ENCODE results near the gene ICA1.

ICA1 gene

GRCh38 chr7:8155836-8156235, 106.1 kb downstream of the ICA1 start:
- in situ Hi-C loops (cut with HindIII; ENCODE audit: low pct_unique_long_range_greater_than_20kb, low sequenced_read_pairs), result no loop called here
- no peak for DNase-seq (ENCODE audit: low read depth in 1 of 2, low spot score in 1 of 2)
- no peak for TF ChIP-seq JUND (IDR thresholded peaks at IDR 0.05; ENCODE audit: low read depth)

- TF ChIP-seq JUND (IDR thresholded peaks at IDR 0.05; ENCODE audit: low read depth), result no peak
- peak; percentile 4 to 56 for DNase-seq (ENCODE audit: low read depth in 1 of 2, low spot score in 1 of 2)
- in situ Hi-C loops (cut with HindIII; ENCODE audit: low pct_unique_long_range_greater_than_20kb, low sequenced_read_pairs), result no loop called here
Observed at GRCh38 chr7:8154272-8154671, 107.7 kb downstream of the ICA1 start.

- DNase-seq (ENCODE audit: low read depth in 1 of 2, low spot score in 1 of 2), result no peak
- TF ChIP-seq JUND (IDR thresholded peaks at IDR 0.05; ENCODE audit: low read depth), result no peak
- in situ Hi-C loops (cut with HindIII; ENCODE audit: low pct_unique_long_range_greater_than_20kb, low sequenced_read_pairs), result no loop called here
Observed at GRCh38 chr7:8152489-8153192, 109.3 kb downstream of the ICA1 start.

- TF ChIP-seq JUND (IDR thresholded peaks at IDR 0.05; ENCODE audit: low read depth), result no peak
- in situ Hi-C loops (cut with HindIII; ENCODE audit: low pct_unique_long_range_greater_than_20kb, low sequenced_read_pairs), result no loop called here
Observed at GRCh38 chr7:8151161-8151725, 110.7 kb downstream of the ICA1 start.

GRCh38 chr7:8149222-8149621, 112.7 kb downstream of the ICA1 start:
- in situ Hi-C loops (cut with HindIII; ENCODE audit: low pct_unique_long_range_greater_than_20kb, low sequenced_read_pairs), result no loop called here

More at GRCh38 chr7:8151161-8151725, 110.7 kb downstream of the ICA1 start:
- DNase-seq (ENCODE audit: low read depth in 1 of 2, low spot score in 1 of 2), result no peak

GRCh38 chr7:8147760-8148463, 114.1 kb downstream of the ICA1 start:
- no peak for DNase-seq (ENCODE audit: low read depth in 1 of 2, low spot score in 1 of 2)
- no peak for TF ChIP-seq JUND (IDR thresholded peaks at IDR 0.05; ENCODE audit: low read depth)
- in situ Hi-C loops (cut with HindIII; ENCODE audit: low pct_unique_long_range_greater_than_20kb, low sequenced_read_pairs), result no loop called here

More at GRCh38 chr7:8149222-8149621, 112.7 kb downstream of the ICA1 start:
- TF ChIP-seq JUND (IDR thresholded peaks at IDR 0.05; ENCODE audit: low read depth), result no peak
- no peak for DNase-seq (ENCODE audit: low read depth in 1 of 2, low spot score in 1 of 2)

GRCh38 chr7:8146788-8147413, 115.1 kb downstream of the ICA1 start:
- DNase-seq (ENCODE audit: low read depth in 1 of 2, low spot score in 1 of 2), result no peak

GRCh38 chr7:8146106-8146787, 115.7 kb downstream of the ICA1 start:
- DNase-seq (ENCODE audit: low read depth in 1 of 2, low spot score in 1 of 2), result no peak
- no peak for TF ChIP-seq JUND (IDR thresholded peaks at IDR 0.05; ENCODE audit: low read depth)
- in situ Hi-C loops (cut with HindIII; ENCODE audit: low pct_unique_long_range_greater_than_20kb, low sequenced_read_pairs), result no loop called here

More at GRCh38 chr7:8146788-8147413, 115.1 kb downstream of the ICA1 start:
- in situ Hi-C loops (cut with HindIII; ENCODE audit: low pct_unique_long_range_greater_than_20kb, low sequenced_read_pairs), result no loop called here
- TF ChIP-seq JUND (IDR thresholded peaks at IDR 0.05; ENCODE audit: low read depth), result no peak

- TF ChIP-seq JUND (IDR thresholded peaks at IDR 0.05; ENCODE audit: low read depth), result no peak
- no peak for DNase-seq (ENCODE audit: low read depth in 1 of 2, low spot score in 1 of 2)
- in situ Hi-C loops (cut with HindIII; ENCODE audit: low pct_unique_long_range_greater_than_20kb, low sequenced_read_pairs), result no loop called here
Observed at GRCh38 chr7:8144856-8145255, 117.1 kb downstream of the ICA1 start.

- TF ChIP-seq JUND (IDR thresholded peaks at IDR 0.05; ENCODE audit: low read depth), result no peak
- no peak for DNase-seq (ENCODE audit: low read depth in 1 of 2, low spot score in 1 of 2)
- in situ Hi-C loops (cut with HindIII; ENCODE audit: low pct_unique_long_range_greater_than_20kb, low sequenced_read_pairs), result no loop called here
Observed at GRCh38 chr7:8143151-8143874, 118.7 kb downstream of the ICA1 start.

GRCh38 chr7:8142477-8142876, 119.5 kb downstream of the ICA1 start:
- TF ChIP-seq JUND (IDR thresholded peaks at IDR 0.05; ENCODE audit: low read depth), result no peak
- in situ Hi-C loops (cut with HindIII; ENCODE audit: low pct_unique_long_range_greater_than_20kb, low sequenced_read_pairs), result no loop called here
- no peak for DNase-seq (ENCODE audit: low read depth in 1 of 2, low spot score in 1 of 2)

GRCh38 chr7:8141070-8141469, 120.9 kb downstream of the ICA1 start:
- no peak for TF ChIP-seq JUND (IDR thresholded peaks at IDR 0.05; ENCODE audit: low read depth)
- in situ Hi-C loops (cut with HindIII; ENCODE audit: low pct_unique_long_range_greater_than_20kb, low sequenced_read_pairs), result no loop called here
- DNase-seq (ENCODE audit: low read depth in 1 of 2, low spot score in 1 of 2), result no peak
